ENCODE measurements around the gene ATP8A2. TPM values are rescaled to one million over a fixed set of nuclear protein-coding genes. Genes with fewer than 3 reads are reported as not detected.
"Not testable (repeated sequence)": the region's sequence is repeated elsewhere in the genome, so short reads cannot be mapped to it uniquely, and the experiment has no call there.

The ATP8A2 gene
- total RNA-seq, 2 donors from 2014 or later, result 0.23 to 6.1 TPM

- Histone ChIP-seq H3K27ac (no peak overlapping the region), H3K27me3 (replicated peaks; ENCODE audit: insufficient read depth) (no peaks in the 10 kb centered on the region), H3K9me3 (no peaks in the 10 kb centered on the region), H3K4me3 (no peak overlapping the region), H3K36me3 (no peaks in the 10 kb centered on the region), H3K4me1 (replicated peaks) (no peaks in the 10 kb centered on the region)
- TF ChIP-seq POLR2AphosphoS5 (IDR thresholded peaks at IDR 0.05), result no peak
- no peak for TF ChIP-seq CTCF (IDR thresholded peaks at IDR 0.05)
- no peak for TF ChIP-seq POLR2A (IDR thresholded peaks at IDR 0.05)
- WGBS, result 86% methylated on average over 6 of the region's 6 CpGs
- intact Hi-C loops (cut with DNase I), result no loop called here
- DNase-seq (ENCODE audit: low spot score), result no peak
Measured at GRCh38 chr13:26061947-26062346, 690.2 kb downstream of the ATP8A2 start.

GRCh38 chr13:26062853-26063444 is 691.2 kb downstream of the ATP8A2 start:
- Histone ChIP-seq H3K36me3 (no peaks in the 10 kb centered on the region), H3K4me3 (no peak overlapping the region), H3K27ac (no peak overlapping the region), H3K27me3 (replicated peaks; ENCODE audit: insufficient read depth) (no peaks in the 10 kb centered on the region), H3K4me1 (replicated peaks) (no peaks in the 10 kb centered on the region), H3K9me3 (no peaks in the 10 kb centered on the region)
- TF ChIP-seq POLR2A (IDR thresholded peaks at IDR 0.05), result no peak
- TF ChIP-seq POLR2AphosphoS5 (IDR thresholded peaks at IDR 0.05), result no peak
- peak; percentile 13 to 72 (median 62) for TF ChIP-seq CTCF (IDR thresholded peaks at IDR 0.05)
- DNase-seq (ENCODE audit: low spot score), result peak; percentile 43
- WGBS, result 49% methylated on average over 5 of the region's 5 CpGs
- intact Hi-C loops (cut with DNase I), result no loop called here

GRCh38 chr13:26066492-26066891 is 694.7 kb downstream of the ATP8A2 start:
- H3K9me3 ChIP-seq; H3K4me3 ChIP-seq; intact Hi-C loops (cut with DNase I); H3K27ac ChIP-seq; H3K27me3 ChIP-seq (replicated peaks; ENCODE audit: insufficient read depth); DNase-seq (ENCODE audit: low spot score); H3K36me3 ChIP-seq; H3K4me1 ChIP-seq (replicated peaks): not testable (repeated sequence)
- WGBS, result 89% methylated on average over 7 of the region's 7 CpGs

- no peaks in the 10 kb centered on the region for H3K4me1 ChIP-seq (replicated peaks)
- H3K27me3 ChIP-seq (replicated peaks; ENCODE audit: insufficient read depth), result no peaks in the 10 kb centered on the region
- no peaks in the 10 kb centered on the region for H3K36me3 ChIP-seq
- 90% methylated on average over 3 of the region's 3 CpGs for WGBS
- intact Hi-C loops (cut with DNase I), result no loop called here
- H3K27ac ChIP-seq, result no peak overlapping the region
- H3K9me3 ChIP-seq, result no peaks in the 10 kb centered on the region
- H3K4me3 ChIP-seq, result no peak overlapping the region
- TF ChIP-seq POLR2A (IDR thresholded peaks at IDR 0.05) (no peak), POLR2AphosphoS5 (IDR thresholded peaks at IDR 0.05) (no peak), CTCF (IDR thresholded peaks at IDR 0.05) (no peak)
- DNase-seq (ENCODE audit: low spot score), result no peak
Measured at GRCh38 chr13:26067601-26068000, 695.8 kb downstream of the ATP8A2 start.

- H3K9me3 ChIP-seq; intact Hi-C loops (cut with DNase I); H3K4me1 ChIP-seq (replicated peaks); H3K27me3 ChIP-seq (replicated peaks; ENCODE audit: insufficient read depth); DNase-seq (ENCODE audit: low spot score); H3K36me3 ChIP-seq; H3K27ac ChIP-seq; H3K4me3 ChIP-seq: not testable (repeated sequence)
- WGBS, result 94% methylated on average over 2 of the region's 2 CpGs
Measured at GRCh38 chr13:26068372-26068771, 696.6 kb downstream of the ATP8A2 start.

- intact Hi-C loops (cut with DNase I), result loop anchor here (10.0 kb wide), 1 partner anchor 1065 kb away; no protein-coding TSS in a partner anchor
- DNase-seq (ENCODE audit: low spot score); H3K36me3 ChIP-seq; H3K9me3 ChIP-seq; H3K27me3 ChIP-seq (replicated peaks; ENCODE audit: insufficient read depth); H3K27ac ChIP-seq; H3K4me1 ChIP-seq (replicated peaks); H3K4me3 ChIP-seq: not testable (repeated sequence)
- WGBS, result 89% methylated on average over 8 of the region's 8 CpGs
Measured at GRCh38 chr13:26069642-26070041, 697.9 kb downstream of the ATP8A2 start.
